Measurements from ENCODE around the gene OR10H3. TPM values are rescaled to one million over a fixed set of nuclear protein-coding genes. Genes with fewer than 3 reads are reported as not detected.
"Not testable (repeated sequence)": the region's sequence is repeated elsewhere in the genome, so short reads cannot be mapped to it uniquely, and the experiment has no call there.

OR10H3 gene
- polyA plus RNA-seq, 4 donors = not detected

GRCh38 chr19:15776991-15777970 lies 39.5 kb downstream of the OR10H3 start:
- DNase-seq (ENCODE audit: low read depth in 4 of 4, low spot score in 3 of 4) = no peak

DNA sequence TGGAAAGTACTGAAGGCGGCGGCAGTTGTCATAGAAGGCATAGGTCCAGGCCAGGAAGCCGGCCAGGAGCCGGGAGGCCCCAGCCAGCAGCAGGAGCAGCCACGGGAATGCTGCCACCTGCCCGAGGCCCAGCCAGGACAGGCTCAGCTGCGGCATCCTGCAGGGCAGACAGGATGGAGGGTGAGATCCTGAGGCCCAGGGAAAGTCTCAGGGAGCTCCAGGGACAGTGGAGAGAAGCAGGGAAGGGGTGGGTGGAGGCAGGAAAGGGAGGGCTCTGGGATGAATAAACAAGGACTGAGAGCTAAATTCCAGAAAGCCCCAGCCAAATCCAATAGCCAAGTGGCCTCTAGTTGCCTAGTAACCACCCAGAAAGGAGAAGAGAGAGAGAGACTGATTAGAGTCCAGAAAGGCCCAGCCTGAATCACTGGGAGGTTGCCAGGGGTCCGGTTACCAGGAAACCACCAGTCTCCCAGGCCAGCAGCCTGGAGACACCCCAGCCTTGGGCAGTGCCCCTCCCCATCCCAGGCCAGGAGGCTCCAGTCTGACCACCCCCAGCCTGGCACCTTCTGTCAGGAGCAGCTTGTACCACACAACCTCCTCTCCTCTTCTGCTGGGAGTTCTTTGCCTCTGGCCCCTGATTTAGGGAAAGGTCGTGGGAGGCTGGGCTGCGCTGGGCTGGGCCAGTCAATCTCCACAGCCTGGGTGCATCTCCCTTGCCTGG lies 42.1 kb downstream of the OR10H3 start:
- DNase-seq (ENCODE audit: low read depth in 4 of 4, low spot score in 3 of 4) = no peak

DNA sequence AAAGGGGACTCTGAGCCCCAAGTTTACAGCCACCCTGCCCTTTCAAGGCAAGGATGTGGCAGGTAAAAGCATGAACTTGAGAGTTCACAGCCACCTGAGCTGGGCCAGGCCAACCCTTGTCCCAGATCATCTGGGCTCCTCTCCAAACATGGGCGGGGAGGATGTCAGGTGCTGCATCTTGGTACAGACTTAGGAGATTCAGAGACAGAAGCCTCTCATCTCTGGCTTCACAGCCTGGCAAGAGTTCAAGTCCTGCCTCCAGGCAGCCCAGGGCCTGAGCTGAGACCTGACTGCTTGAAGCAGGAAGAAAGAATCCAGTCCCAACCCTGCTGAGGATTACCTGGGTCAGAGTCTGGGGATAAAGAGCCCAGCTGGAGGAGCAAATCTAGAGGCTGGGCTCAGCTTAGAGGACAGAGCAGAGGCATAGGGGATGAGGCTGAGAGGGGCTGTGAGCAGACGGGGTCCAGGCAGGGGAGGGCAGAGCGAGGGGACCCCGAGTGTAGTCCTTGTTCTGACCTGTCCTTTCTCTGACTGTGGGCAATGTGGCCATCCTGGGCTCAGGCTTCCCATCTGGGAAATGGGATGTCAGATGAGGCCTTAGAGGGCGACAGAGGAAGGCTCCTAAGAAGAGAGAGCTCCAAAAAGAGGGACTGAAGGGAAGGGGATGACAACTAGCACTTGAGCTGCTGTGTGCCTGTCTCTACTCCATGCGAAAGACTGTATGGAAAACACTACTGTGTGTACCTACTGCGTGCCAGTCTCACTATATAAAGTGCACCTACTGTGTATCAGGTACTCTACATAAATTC lies 43.0 kb downstream of the OR10H3 start:
- DNase-seq (ENCODE audit: low read depth in 4 of 4, low spot score in 3 of 4) = no peak

GRCh38 chr19:15781661-15782060 lies 43.9 kb downstream of the OR10H3 start:
- DNase-seq (ENCODE audit: low read depth in 4 of 4, low spot score in 3 of 4) = no peak

DNA sequence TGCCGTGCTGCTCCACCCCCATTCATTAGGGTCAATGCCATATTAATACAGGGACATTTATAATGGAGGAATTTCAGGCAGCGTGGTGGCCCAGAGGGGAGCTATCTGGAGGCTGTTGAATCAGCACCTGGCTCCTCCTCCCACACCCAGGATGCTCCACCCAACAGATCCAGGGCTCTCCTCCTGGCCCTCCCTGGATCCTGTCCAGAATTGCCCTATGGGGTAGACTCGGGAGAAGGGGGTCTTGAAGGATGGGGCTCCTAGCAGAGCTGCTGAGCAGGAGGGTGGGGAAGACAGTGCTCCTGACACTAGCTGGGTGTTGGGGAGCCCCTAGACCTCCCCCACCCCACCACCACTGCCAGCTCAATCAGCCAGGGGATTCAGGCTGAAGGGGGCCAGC lies 44.4 kb downstream of the OR10H3 start:
- no peak for DNase-seq (ENCODE audit: low read depth in 4 of 4, low spot score in 3 of 4)

DNA sequence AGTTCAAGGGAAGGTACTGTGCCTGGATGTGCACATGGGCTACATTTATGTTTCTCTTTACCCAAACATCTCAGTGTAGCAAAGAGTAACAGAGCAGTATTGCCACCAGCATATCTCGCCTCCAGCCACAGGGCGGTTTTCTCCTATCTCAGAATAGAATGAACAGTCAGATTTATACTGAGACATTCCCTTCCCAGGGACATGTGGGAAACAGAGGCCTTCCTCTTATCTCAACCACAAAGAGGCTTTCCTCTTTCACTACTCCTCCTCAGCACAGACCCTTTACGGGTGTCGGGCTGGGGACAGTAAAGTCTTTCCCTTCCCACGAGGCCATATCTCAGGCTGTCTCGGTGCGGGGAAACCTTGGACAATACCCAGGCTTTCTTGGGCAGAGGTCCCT lies 45.1 kb downstream of the OR10H3 start:
- DNase-seq (ENCODE audit: low read depth in 4 of 4, low spot score in 3 of 4) = not testable (repeated sequence)

DNA sequence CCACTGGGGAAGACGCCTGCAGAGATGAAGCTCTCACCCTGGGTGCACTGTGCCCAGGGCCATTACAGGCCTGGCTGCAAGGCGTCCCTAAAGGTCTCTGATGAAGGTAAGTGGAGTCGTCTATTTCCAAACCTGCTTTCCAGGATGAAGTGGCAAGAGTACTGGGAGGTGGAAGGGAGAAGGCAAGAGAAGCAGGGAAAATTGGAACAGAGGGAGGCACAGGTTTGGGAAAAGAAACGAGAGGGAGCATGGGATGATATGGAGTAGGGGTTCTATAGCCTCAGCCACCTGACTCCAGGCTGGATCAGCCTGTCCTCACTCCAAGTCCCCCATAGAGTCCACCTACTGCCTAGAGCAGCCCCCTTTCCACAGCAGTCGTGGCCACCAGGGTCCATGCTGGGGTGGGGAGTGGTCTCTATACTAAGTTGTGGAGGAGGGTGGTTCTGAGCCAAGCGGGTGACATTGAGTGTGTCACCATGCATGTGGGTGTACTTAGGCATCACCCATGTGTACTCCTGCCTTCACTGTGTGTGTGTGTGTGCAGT lies 49.9 kb downstream of the OR10H3 start, which contains the start of gene OR10H5:
Gene OR10H5, plus strand, starts transcription at position 51 of the 545 bp plus-strand sequence. CDS start 6,388 bp downstream, outside the sequence.
- DNase-seq (ENCODE audit: low read depth in 4 of 4, low spot score in 3 of 4) = no peak

DNA sequence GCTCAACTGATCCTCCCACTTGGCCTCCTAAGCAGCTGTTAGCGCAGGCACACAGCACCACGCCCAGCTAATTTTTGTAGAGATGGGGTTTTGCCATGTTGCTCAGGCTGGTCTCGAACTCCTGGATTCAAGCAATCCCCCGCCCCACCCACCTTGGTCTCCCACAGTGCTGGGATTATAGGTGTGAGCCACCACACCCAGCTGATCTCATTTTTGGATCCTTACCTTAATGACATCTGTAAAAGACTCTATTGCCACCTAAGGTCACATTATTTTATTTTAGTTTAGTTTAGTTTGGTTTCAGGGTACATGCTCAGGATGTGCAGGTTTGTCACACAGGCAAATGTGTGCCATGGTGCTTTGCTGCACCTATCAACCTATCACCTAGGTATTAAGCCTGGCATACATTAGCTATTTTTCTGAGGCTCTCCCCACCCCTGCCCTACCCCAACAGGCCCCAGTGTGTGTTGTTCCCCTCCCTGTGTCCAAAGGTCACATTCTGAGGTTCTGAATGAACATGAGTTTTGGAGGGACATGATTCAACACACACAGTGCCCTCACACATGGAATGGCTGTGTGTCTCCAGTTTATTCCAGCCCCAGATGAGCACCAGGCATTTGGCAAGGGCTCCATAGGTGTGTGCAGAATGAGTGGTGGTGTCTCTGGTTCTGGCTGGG lies 50.9 kb downstream of the OR10H3 start:
- no peak for DNase-seq (ENCODE audit: low read depth in 4 of 4, low spot score in 3 of 4)

GRCh38 chr19:15790096-15790495 lies 52.3 kb downstream of the OR10H3 start:
- DNase-seq (ENCODE audit: low read depth in 4 of 4, low spot score in 3 of 4) = no peak

Other genes starting within 250 kb of the OR10H3 start
- gene CYP4F22, start 229.5 kb upstream of the OR10H3 start, polyA plus RNA-seq (ENCODE audit: insufficient read length in 4 of 4) = 1 to 10 TPM in 1 of 4 donors, under 1 TPM in 2, not detected in 1; 0.19 to 1.1 (median 0.66) TPM
- gene CYP4F8, start 122.8 kb upstream of the OR10H3 start, polyA plus RNA-seq (ENCODE audit: insufficient read length in 4 of 4) = under 1 TPM in 1 of 4 donors, not detected in 3; 0.01 TPM
- under 1 TPM; 0.19 to 0.81 (median 0.33) TPM for gene CYP4F3, start 97.1 kb upstream of the OR10H3 start, polyA plus RNA-seq (ENCODE audit: insufficient read length in 4 of 4)
- gene CYP4F12, start 64.9 kb upstream of the OR10H3 start, polyA plus RNA-seq (ENCODE audit: insufficient read length in 4 of 4) = 1 to 10 TPM in 2 of 4 donors, under 1 TPM in 2; 0.15 to 2.3 (median 0.94) TPM
- gene OR10H2, start 10.0 kb upstream of the OR10H3 start, polyA plus RNA-seq (ENCODE audit: insufficient read length in 4 of 4) = not detected
- under 1 TPM in 3 of 4 donors, not detected in 1; 0.04 to 0.06 (median 0.05) TPM for gene OR10H5, start 49.7 kb downstream of the OR10H3 start, polyA plus RNA-seq (ENCODE audit: insufficient read length in 4 of 4)
- under 1 TPM in 3 of 4 donors, not detected in 1; 0.04 to 0.06 (median 0.06) TPM for gene OR10H1, start 77.7 kb downstream of the OR10H3 start, polyA plus RNA-seq (ENCODE audit: insufficient read length in 4 of 4)
- gene CYP4F2, start 160.1 kb downstream of the OR10H3 start, polyA plus RNA-seq (ENCODE audit: insufficient read length in 4 of 4) = under 1 TPM in 2 of 4 donors, not detected in 2; 0.19 to 0.30 TPM
- gene CYP4F11, start 196.5 kb downstream of the OR10H3 start, polyA plus RNA-seq (ENCODE audit: insufficient read length in 4 of 4) = 1 to 10 TPM in 1 of 4 donors, under 1 TPM in 1, not detected in 2; 0.41 to 1.1 TPM
- not detected for gene OR10H4, start 211.0 kb downstream of the OR10H3 start, polyA plus RNA-seq (ENCODE audit: insufficient read length in 4 of 4)

Measured in right renal pelvis (tissue), 4 donors.